Right kidney (tissue), 9 donors: ENCODE measurements around the gene TBCB.
A peak's percentile ranks its signal among the peaks of the same experiment; 100 is the strongest.
"Not testable (repeated sequence)": the region's sequence is repeated elsewhere in the genome, so short reads cannot be mapped to it uniquely, and the experiment has no call there.

Experiments used
- DNase-seq: peaks from one replicate; pipeline ENCODE4 v3.0.0-alpha.2; 2016
- long read RNA-seq, 8 donors: transcript quantifications; one replicate each; lab custom pipeline, GENCODE V29; 2026

The TBCB gene, protein sequence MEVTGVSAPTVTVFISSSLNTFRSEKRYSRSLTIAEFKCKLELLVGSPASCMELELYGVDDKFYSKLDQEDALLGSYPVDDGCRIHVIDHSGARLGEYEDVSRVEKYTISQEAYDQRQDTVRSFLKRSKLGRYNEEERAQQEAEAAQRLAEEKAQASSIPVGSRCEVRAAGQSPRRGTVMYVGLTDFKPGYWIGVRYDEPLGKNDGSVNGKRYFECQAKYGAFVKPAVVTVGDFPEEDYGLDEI
- long read RNA-seq, donor 1, transcript TBCB-201 (6 exons, 1,473 nt): major isoform, 94 of 283 reads
- long read RNA-seq, donor 1, partial matches to known transcripts: 47 of 283 reads
- long read RNA-seq, donor 1, other reads (novel, unspliced or antisense): 128 of 283 reads
- long read RNA-seq, donor 2, transcript TBCB-201 (6 exons, 1,473 nt): major isoform, 47 of 73 reads
- long read RNA-seq, donor 2, partial matches to known transcripts: 20 of 73 reads
- long read RNA-seq, donor 2, other reads (novel, unspliced or antisense): 0 of 73 reads
- long read RNA-seq, donor 3, transcript TBCB-201 (6 exons, 1,473 nt): major isoform, 18 of 24 reads
- long read RNA-seq, donor 3, transcript TBCB-208 (5 exons, 776 nt): minor isoform, 5 of 24 reads
- long read RNA-seq, donor 3, partial matches to known transcripts: 0 of 24 reads
- long read RNA-seq, donor 3, other reads (novel, unspliced or antisense): 0 of 24 reads
- long read RNA-seq, donor 4, transcript TBCB-201 (6 exons, 1,473 nt): major isoform, 46 of 67 reads
- long read RNA-seq, donor 4, partial matches to known transcripts: 8 of 67 reads
- long read RNA-seq, donor 4, other reads (novel, unspliced or antisense): 0 of 67 reads
- long read RNA-seq, donor 5, transcript TBCB-208 (5 exons, 776 nt): minor isoform, 8 of 263 reads
- long read RNA-seq, donor 5, transcript TBCB-201 (6 exons, 1,473 nt): major isoform, 51 of 263 reads
- long read RNA-seq, donor 5, partial matches to known transcripts: 197 of 263 reads
- long read RNA-seq, donor 5, other reads (novel, unspliced or antisense): 5 of 263 reads
- long read RNA-seq, donor 6, transcript TBCB-201 (6 exons, 1,473 nt): major isoform, 56 of 74 reads
- long read RNA-seq, donor 6, partial matches to known transcripts: 10 of 74 reads
- long read RNA-seq, donor 6, other reads (novel, unspliced or antisense): 0 of 74 reads
- long read RNA-seq, donor 7: 0 reads
- long read RNA-seq, donor 8, transcript TBCB-201 (6 exons, 1,473 nt): major isoform, 54 of 89 reads
- long read RNA-seq, donor 8, transcript TBCB-208 (5 exons, 776 nt): minor isoform, 7 of 89 reads
- long read RNA-seq, donor 8, partial matches to known transcripts: 21 of 89 reads
- long read RNA-seq, donor 8, other reads (novel, unspliced or antisense): 0 of 89 reads

DNA sequence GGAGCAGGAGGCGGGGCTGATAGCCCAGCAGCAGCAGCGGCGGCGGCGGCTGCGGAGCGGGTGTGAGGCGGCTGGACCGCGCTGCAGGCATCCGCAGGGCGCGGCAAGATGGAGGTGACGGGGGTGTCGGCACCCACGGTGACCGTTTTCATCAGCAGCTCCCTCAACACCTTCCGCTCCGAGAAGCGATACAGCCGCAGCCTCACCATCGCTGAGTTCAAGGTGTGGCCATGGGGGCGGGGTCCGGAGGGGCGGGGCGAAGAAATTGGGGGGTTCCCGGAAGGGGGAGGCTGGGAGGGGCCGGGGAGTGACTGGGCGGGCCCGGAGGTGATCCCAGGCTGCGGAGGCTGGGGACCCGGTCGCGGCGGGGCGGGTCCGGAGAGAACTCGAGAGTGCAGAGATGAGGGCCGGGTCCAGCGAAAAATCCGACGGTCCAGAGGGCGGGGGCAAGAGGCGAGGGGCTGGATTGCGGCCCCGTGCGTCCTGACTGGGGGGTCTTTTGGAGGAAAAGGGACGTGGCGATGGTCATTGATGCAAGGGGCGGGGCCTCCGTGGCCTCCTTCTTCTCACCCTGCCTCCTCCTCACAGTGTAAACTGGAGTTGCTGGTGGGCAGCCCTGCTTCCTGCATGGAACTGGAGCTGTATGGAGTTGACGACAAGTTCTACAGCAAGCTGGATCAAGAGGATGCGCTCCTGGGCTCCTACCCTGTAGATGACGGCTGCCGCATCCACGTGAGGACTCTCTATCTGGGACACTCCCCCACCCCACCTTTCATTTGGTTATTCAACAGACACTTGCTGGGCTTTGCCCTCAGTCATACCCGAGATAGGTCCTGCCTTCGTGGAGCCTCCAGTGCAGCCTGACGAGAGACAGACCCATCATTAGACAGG, at the start of gene TBCB:
TSS of gene TBCB (plus strand) at position 16 of the 891 bp plus-strand sequence. CDS start at position 109, 93 bp downstream.
- DNase-seq: peak; percentile 97

DNA sequence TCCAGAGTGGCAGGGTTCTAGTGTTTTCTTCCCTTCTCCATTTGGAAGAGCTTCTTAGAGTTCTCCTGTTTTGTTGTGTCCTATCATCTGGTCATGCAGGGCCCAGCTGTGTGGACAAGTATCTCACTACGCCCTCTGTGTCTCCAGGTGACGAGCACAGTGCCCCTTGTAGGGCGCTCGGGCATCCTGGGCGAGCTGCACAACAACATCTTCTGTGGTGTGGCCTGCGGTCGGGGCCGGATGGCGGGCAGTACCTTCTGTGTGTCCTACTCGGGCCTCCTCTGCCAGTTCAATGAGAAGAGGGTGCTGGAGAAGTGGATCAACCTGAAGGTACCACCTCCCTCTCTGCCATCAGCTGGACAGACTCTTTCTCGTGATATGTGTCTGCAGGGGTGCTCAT, 47.6 kb upstream of the TBCB start:
- no peak for DNase-seq

DNA sequence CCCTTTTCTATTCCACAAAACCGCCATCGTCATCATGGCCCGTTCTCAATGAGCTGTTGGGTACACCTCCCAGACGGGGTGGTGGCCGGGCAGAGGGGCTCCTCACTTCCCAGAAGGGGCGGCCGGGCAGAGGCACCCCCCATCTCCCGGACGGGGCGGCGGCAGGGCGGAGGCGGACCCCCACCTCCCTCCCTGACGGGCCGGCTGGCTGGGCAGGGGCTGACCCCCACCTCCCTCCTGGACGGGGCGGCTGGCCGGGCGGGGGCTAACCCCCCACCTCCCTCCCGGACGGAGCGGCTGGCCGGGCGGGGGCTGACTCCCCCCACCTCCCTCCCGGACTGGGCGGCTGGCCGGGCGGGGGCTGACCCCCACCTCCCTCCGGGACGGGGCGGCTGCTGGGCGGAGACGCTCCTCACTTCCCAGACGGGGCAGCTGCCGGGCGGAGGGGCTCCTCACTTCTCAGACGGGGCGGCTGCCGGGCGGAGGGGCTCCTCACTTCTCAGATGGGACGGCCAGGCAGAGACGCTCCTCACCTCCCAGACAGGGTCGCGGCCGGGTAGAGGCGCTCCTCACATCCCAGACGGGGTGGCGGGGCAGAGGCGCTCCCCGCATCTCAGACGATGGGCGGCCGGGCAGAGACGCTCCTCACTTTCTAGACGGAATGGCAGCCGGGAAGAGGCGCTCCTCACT, 46.3 kb upstream of the TBCB start:
- DNase-seq: not testable (repeated sequence)

DNA sequence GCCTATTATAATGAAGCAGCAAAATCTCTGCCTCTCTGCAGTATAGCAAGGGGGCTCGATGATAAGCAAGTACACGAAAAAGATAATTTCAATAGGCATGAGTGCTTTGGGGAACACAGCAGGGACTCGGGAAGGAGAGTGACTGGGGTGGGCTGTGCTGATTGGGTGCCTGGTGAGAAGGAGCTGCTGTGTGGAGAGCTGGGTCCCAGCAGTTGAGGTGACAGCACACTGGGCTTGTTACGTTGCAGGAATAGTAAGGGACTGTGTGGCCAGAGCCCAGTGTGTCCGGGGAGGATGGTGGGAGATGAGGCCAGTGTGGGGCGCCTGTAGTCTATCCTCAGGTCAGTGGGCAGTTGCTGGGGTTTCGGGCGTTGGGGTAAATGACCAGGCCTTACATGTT, 43.2 kb upstream of the TBCB start:
- DNase-seq: no peak

DNA sequence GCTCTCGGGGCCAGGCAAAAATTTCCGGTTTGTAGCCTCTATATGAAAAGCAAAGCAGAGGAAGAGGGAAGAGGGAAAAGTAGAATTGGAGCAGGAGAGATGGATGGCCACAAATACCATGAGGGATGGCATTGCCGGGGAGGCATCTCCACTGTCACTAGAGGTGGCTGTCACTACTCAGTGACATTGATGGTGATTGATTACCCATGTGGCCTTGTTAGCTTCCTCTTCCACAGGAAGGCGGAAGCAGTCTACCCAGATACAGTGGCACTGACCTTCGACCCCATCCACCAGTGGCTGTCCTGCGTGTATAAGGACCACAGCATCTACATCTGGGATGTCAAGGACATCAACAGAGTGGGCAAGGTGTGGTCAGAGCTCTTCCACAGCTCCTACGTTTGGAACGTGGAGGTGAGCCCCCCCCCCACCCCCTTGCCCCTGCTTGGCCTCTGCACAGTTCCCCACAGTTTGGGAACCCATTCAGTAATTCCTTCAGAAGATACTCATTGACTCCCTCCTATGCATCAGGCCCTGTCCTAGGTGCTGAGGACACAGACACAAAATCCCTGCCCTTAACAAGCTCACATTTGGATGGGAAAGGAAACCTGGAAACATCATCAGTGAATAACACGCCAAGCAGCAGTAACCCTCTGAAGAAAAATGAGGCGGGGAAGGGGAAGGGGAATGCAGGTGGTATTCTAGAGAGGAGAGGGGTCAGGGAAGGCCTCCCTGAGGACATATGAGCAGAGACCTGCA, 42.0 kb upstream of the TBCB start:
- no peak for DNase-seq

DNA sequence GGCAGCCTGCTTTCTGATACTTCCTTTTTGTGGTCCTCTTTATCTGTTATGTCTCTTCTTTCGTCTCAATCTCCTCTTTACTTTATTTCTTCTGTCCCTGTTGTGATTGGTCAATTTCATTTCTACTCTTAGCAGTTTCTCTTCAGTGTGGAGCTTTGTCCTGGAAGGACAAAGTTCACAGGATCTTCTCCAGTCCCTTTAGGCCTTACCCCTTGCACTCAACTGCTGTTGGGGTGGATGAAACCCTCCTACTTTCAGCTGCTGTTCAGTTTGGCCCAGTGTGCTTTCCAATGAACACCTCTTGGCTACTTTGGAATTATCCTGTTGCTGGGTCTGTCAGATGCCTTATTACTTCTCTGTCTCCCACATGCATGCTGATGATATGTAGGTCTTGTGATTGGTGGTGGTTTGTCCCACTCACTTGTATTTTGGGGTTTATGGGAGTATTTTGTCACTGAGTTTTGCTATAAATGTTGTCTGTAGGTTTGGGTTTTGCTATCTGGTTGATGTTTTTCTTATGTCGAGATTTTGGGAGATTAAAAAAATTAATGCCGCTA, 35.8 kb upstream of the TBCB start:
- no peak for DNase-seq

DNA sequence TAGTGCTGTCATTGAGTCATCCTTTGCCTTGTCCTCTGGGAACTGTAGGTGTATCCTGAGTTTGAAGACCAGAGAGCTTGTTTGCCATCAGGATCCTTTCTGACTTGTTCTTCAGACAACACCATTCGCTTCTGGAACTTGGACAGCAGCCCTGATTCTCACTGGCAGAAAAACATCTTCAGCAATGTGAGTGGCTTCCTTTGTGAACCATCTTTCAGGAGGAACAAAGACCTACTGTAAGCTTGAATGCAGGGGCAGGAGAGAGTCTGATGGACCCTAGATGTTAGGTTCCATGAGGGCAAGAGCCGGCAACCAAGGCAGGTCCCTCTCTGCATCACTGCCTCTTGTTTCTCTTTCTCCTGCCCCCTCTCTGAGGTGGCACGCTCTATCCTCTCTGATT, 33.9 kb upstream of the TBCB start:
- no peak for DNase-seq

DNA sequence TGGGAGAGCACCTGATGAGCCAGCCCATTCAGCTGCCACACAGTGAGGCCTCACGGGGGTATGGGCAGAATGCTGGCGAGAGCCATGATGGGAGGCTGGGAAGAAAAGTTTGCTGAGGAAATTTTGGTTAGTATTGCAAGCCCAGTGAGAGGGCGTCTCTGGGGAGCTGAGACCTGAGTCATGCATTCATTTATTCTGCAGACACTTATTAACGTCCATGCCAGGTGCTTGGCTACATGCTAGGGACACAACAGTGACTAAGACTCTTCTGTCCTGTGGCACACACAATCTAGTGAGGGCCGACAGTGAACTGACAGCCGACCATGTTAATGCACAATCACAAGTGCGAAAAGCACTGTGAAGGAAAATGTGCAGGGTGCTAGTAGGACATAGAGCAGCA, 33.4 kb upstream of the TBCB start:
- no peak for DNase-seq

DNA sequence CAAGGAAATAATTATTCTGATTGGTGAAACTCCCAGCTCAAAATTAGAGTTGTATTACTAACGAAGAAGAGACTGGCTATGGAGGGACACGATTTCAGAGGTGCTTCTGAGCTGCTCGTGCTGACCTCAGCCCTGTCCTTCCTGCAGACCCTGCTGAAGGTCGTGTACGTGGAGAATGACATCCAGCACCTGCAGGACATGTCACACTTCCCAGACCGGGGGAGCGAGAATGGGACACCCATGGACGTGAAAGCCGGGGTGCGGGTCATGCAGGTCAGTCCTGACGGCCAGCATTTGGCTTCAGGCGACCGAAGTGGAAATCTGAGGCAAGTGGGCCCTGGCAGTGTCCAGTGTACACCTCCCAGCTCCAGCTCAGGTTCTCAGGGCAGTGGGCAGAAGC, 32.4 kb upstream of the TBCB start:
- DNase-seq: no peak

DNA sequence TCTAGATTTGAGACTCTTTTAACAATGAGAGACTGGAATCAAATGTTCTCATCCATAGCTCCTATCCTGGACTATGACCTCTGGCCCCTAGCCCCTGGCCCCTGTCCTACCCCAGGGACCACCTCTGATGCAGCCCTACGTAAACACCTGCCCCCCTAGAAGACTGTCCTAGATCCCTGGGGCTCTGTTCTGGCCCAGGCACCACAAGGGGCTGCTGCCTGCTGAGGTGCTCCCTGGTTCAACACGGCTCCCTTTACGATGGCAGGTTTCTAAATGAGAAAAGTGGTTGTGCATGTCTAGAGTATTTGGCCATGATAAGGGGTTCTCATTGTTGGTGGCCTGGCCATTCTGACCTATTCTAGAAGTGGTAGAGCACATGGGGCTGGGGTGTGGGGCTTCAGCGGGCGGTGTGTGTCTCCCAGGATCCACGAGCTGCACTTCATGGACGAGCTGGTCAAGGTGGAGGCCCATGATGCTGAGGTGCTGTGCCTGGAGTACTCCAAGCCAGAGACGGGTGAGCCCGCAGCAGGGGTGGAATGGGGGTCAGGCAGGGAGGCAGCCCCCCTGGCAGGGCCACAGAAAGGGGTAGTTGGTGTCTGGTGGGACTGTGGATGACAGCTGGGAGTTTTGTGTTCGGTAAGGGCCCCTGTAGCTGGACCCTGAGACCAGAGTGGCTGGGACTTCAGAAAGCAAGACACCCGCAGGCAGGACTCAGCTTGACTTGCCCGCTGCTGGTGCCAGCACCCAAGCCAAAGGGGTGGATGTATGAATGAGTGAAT, 30.8 kb upstream of the TBCB start:
- DNase-seq: no peak

DNA sequence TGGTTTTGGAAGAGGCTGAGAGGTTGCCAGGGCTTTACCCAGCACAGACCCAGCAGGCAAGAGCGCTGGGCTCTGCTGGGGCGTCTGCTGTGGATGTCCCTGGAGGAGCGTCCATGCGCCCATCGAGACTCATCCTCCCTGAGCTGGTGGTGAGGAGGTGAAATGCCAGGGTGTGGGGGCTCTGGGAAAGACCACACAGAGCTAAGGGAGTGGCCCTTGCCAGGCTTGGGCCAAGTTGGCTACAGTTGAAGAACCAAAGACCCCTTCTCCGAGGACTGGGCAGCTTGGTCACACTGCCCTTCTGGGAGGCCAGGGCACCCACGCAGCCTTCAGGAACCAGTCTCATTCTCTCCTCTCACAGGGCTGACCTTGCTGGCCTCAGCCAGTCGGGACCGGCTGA, 28.9 kb upstream of the TBCB start:
- DNase-seq: no peak

DNA sequence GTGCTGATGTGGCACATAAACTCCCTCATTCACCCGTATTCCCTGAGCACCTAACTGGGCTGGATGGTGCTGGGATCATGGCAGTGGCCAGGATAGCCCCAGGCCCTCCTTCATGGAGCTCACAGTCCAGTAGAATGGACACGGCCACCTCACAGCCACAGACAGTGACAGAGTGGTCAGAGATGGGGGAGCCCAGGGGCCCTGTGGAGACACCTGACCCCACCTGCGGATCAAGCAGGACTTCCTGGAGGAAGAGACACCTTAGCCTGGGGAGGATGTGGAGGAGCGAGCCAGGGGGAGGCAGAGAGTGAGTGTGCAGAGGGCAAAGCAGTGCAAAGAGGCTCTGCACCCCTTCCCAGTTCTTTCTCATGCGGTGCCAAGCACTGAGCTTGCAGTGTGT, 25.4 kb upstream of the TBCB start:
- no peak for DNase-seq

DNA sequence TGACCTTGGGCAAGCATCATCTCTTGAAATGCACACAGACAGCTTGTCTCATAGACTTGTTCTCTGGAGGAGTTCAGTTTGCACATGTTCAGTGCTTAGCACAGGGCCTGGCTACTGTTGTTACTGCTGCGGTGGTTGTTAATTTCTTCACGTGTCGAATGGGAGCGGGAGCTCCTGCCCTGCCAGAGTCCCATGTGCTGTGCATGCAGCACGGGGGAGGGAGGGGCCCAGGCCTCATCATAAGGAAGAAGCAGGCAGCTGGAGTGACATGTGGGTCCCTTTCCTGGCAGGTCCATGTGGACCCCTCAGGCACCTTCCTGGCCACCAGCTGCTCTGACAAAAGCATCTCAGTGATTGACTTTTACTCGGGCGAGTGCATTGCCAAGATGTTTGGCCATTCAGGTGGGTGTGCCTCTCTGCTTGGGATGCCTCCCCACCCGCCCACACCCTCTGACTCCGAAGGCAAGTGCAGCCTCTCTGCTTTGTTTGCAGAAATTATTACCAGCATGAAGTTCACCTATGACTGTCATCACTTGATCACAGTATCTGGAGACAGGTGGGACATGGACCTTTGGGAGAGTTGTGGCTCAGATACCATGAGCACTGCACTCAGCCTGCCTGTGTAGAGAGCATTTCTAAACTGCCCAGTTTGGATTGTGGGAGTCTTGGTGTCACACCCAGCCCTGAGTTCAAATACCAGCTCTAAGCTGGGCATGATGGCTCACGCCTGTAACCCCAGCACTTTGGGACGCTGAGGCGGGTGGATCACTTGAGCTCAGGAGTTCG, 24.2 kb upstream of the TBCB start:
- no peak for DNase-seq

DNA sequence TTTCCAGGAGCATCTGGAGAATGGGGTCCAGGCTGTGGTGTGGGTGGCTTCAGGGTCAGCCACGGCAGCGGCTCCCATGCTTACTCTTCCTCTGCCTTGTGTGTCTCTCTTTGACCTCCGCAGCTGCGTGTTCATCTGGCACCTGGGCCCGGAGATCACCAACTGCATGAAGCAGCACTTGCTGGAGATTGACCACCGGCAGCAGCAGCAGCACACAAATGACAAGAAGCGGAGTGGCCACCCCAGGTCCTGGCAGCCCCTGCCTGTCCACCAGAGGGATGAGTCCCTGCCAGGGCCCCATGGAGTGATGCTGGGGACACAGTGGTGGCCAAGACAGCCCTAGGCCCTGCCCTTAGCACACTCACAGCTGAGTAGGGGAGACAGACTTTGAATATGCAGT, 22.7 kb upstream of the TBCB start:
- no peak for DNase-seq

DNA sequence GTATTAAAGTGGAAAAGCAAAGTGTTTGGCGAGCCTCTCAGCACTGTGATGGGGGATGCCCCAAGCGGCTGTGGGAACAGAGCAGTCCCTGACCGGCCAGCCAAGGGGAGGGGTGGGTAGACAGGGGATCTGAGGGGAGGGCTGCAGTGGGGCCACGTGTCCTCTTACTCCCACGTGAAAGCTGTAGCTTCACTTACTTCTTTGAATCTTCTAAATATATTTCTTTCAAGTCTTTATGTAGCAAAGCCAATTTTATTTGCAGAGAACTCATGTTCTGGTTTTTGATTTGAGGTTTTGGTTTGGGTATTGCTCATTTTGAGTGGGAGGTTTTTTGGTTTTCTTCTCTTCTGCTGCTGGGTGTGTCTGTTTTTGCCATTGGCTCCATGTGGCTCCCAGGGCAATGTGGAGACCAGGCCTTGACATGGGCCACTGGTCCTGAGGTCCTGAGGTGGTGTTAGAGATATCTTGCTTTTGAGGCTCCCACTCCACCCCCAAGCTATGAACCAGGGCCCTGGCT, 22.1 kb upstream of the TBCB start:
- DNase-seq: no peak

DNA sequence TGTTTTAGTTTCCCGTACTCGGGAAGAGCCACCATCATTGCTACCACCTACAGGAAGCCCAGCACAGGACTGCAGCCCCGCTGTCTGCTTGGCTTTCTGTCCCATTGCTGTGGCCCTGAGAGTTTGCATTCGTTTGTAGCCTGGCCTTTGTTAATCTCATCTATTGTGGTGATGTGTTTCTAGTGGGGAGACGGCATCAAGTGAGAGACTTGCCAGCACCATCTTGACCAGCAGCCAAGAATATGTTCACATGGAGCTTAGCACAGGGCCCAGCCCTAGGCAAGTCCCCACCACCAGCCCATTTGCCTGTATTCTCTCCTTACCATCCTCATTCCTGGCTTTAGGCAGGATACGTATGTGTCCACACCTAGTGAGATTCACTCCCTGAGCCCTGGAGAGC, 21.6 kb upstream of the TBCB start:
- no peak for DNase-seq

DNA sequence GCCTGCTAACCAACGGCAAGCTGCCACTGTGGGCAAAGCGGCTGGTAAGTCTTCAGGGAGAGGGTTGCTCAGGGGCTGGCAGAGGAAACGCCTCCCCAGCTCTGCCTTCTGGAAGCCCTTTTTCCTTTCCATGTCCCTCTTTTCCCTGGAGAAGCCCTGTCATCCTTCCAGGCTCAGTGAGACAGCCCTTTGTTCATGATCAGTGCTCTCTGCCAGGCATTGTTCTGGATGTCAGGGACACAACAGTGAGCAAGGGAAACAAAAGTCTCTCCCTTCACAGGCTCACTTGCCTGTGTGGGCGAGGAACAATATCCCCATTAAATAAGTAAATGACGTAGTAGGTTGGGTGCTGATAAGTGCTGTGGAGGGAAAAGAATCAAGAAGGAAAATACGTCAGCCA, 18.2 kb upstream of the TBCB start:
- no peak for DNase-seq
